ENCODE data around the gene SENP7.

DNA sequence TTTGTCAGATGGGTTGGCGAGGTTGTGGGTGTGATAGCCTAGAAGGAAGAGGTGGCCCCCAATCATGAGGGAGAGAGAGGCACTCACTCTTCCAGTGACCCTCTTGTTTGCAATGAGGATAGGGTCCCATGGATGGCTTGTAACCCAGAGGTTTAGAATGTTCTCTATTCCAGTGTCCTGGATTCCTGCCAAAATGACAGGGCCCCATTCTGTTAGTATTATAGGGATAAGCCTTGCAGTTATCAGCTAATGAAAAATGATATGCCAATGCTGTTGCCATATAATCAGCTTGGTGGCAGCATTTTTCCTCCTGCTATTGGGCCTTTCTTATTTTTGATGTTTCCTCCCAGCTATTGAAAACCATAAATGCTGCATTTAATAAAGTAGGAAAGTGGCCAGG lies 23.3 kb upstream of the SENP7 start:
- TF ChIP-seq CTCF (IDR thresholded peaks at IDR 0.05) (no peak), POLR2A (IDR thresholded peaks at IDR 0.05) (no peak), POLR2AphosphoS5 (IDR thresholded peaks at IDR 0.05) (no peak)

Measured in breast epithelium (tissue), 3 donors.